ENCODE results near the gene PCLO. TPM values are rescaled to one million over a fixed set of nuclear protein-coding genes. Genes with fewer than 3 reads are reported as not detected.

The PCLO gene
- total and polyA plus RNA-seq, 2 of the 8 experiments (the other 6 are each of a cell fraction or from before 2014, with no cell fraction given), result 1.5 to 3.2 TPM

- Histone ChIP-seq H4K20me1 (replicated peaks in 1 of 2; ENCODE audit: control insufficient read depth in 1 of 2, insufficient read depth in 2 of 2, low read length in 2 of 2) (peaks cover 0 to 1% of the 10 kb centered on the region in 2 experiments), H2AK5ac (ENCODE audit: low read depth, low read length) (no peak overlapping the region), H2BK120ac (replicated peaks; ENCODE audit: low read depth, low read length) (no peak overlapping the region), H3K56ac (replicated peaks; ENCODE audit: insufficient read length, low read depth, low read length) (no peak overlapping the region), H3K4ac (replicated peaks; ENCODE audit: insufficient read length, low read depth, low read length) (no peak overlapping the region), H2AFZ (ENCODE audit: low read length) (peak overlapping the region; percentile 91), H4K91ac (replicated peaks; ENCODE audit: insufficient read length, low read length) (no peak overlapping the region), H3K79me2 (ENCODE audit: control insufficient read depth in 1 of 2, insufficient read depth in 2 of 2, low read length in 2 of 2) (no peaks in the 10 kb centered on the region), H2BK5ac (ENCODE audit: low read depth, low read length) (0 out of 2 replicates have a peak overlapping the region, but pooled peaks have one; percentile 19), H3K14ac (ENCODE audit: insufficient read length) (no peak overlapping the region), H3K36me3 (ENCODE audit: control insufficient read depth in 2 of 4, insufficient read depth in 4 of 4, low read length in 3 of 4) (no peaks in the 10 kb centered on the region), H3K4me2 (ENCODE audit: insufficient read depth in 1 of 2, low read depth in 2 of 2, low read length in 2 of 2) (peak overlapping the region; percentile 82 to 97), H3K27ac (ENCODE audit: low read depth, low read length) (peak overlapping the region; percentile 86; the same call in 1 of the 2 replicates), H3K4me1 (replicated peaks in 1 of 4; ENCODE audit: control insufficient read depth in 3 of 4, insufficient read depth in 4 of 4, low read length in 3 of 4) (peaks cover 0 to 3% (median 0%) of the 10 kb centered on the region in 4 experiments; a peak in 3 of 7 replicates), H2BK15ac (ENCODE audit: low read length) (no peak overlapping the region; the same call in 1 of the 2 replicates), H3K79me1 (ENCODE audit: low read depth, low read length) (no peaks in the 10 kb centered on the region), H3K23me2 (ENCODE audit: low read depth, low read length) (peaks cover 7% of the 10 kb centered on the region; the same call in 1 of the 2 replicates), H3K9me3 (ENCODE audit: insufficient read depth in 2 of 2, low read depth in 1 of 2, low read length in 1 of 2) (no peaks in the 10 kb centered on the region), H3K9ac (replicated peaks in 1 of 4; ENCODE audit: extremely low read depth in 1 of 4, low read depth in 3 of 4, low read length in 3 of 4) (peak overlapping the region; percentile 90 to 95 (median 92)), H3K27me3 (replicated peaks in 1 of 4; ENCODE audit: control insufficient read depth in 3 of 4, extremely low read depth in 1 of 4, insufficient read depth in 3 of 4, low read length in 3 of 4) (no peaks in the 10 kb centered on the region), H3K4me3 (ENCODE audit: extremely low read depth in 1 of 4, insufficient read depth in 2 of 4, low read depth in 3 of 4, low read length in 4 of 4) (peak overlapping the region; percentile 74 to 87 (median 84)), H2BK20ac (ENCODE audit: low read length) (no peak overlapping the region), H4K5ac (ENCODE audit: insufficient read length, low read depth, low read length) (no peak overlapping the region), H2BK12ac (ENCODE audit: low read depth, low read length) (no peak overlapping the region; the same call in 1 of the 2 replicates), H3K18ac (ENCODE audit: extremely low read depth, low read length) (no peak overlapping the region), H3K23ac (ENCODE audit: insufficient read length) (no peak overlapping the region), H4K8ac (ENCODE audit: extremely low read depth, insufficient read depth, low read length) (peak overlapping the region; percentile 98; the same call in 1 of the 2 replicates)
- DNase-seq (ENCODE audit: low read depth in 1 of 2, low spot score in 2 of 2), result no peak
- no peak for TF ChIP-seq BRCA1 (IDR thresholded peaks at IDR 0.05; ENCODE audit: low read depth, low read length)
- no peak for TF ChIP-seq CHD1 (IDR thresholded peaks at IDR 0.05; ENCODE audit: low read depth, low read length)
- TF ChIP-seq SIX5 (IDR thresholded peaks at IDR 0.05; ENCODE audit: low read depth, low read length), result no peak
- TF ChIP-seq TAF1 (IDR thresholded peaks at IDR 0.05; ENCODE audit: low read depth, low read length), result no peak
- no peak for TF ChIP-seq KDM1A (IDR thresholded peaks at IDR 0.05; ENCODE audit: borderline replicate concordance, low read length)
- no peak for TF ChIP-seq EZH2 (IDR thresholded peaks at IDR 0.05; ENCODE audit: low read depth, low read length, severe bottlenecking)
- no peak for TF ChIP-seq BCL11A (IDR thresholded peaks at IDR 0.05; ENCODE audit: low read depth in 2 of 2, low read length in 2 of 2)
- ChIA-PET POLR2A (ENCODE audit: partially characterized antibody) (interaction anchor here (0.7 to 2.6 kb wide), 2 partner anchors 10 to 157 kb away, joined by 3 to 16 read pairs; no protein-coding TSS in a partner anchor), CTCF (ENCODE audit: partially characterized antibody) (interaction anchor here (1.0 to 1.3 kb wide), 2 partner anchors 18 to 20 kb away, joined by 3 read pairs; no protein-coding TSS in a partner anchor)
- no peak for FAIRE-seq
- WGBS, 2 experiments (ENCODE audit: extremely low coverage in 1 of 2, insufficient coverage in 1 of 2, insufficient read length in 1 of 2, insufficient replicate concordance in 2 of 2, low coverage in 1 of 2, low lambda C conversion rate in 2 of 2, missing lambda C conversion rate in 1 of 2), result 7% methylated on average over 12 of the region's 17 CpGs; no CpG with 5 or more reads in 1 of the 2 experiments
These were observed 734 bp downstream of the PCLO start for GRCh38 chr7:83161899-83162401.
